H1 (cell line): Measurements from ENCODE around the gene WDR91. TPM values are rescaled to one million over a fixed set of nuclear protein-coding genes. Genes with fewer than 3 reads are reported as not detected.

Experiments
- CTCF ChIA-PET: fragments of 300-600 bp; sonication (Branson Sonifier 250); formaldehyde crosslinking; loops from one replicate; lab custom pipeline; 2021; ENCODE audit not compliant: partially characterized antibody; lab: Charles Lee
- POLR2A ChIA-PET: fragments of 300-600 bp; sonication (Branson Sonifier 250); formaldehyde crosslinking; loops from one replicate; lab custom pipeline; 2021; ENCODE audit warnings: inconsistent platforms; ENCODE audit not compliant: partially characterized antibody; lab: Charles Lee
- DNase-seq, 2 experiments: peaks; one replicate each; pipeline versions ENCODE4 v3.0.0 to v3.0.0-alpha.2; 2010 to 2022; ENCODE audit warnings: low spot score in 2 of 2, low read depth in 1 of 2, mixed read lengths in 1 of 2
- FAIRE-seq: peaks from 2 replicates; lab custom pipeline; 2011; peaks lifted over from hg19 to GRCh38; lab: Jason Lieb, UNC
- H2AFZ ChIP-seq: 2 replicates; pipeline ENCODE4 v1.8.1; 2012; ENCODE audit warnings: low read length, inconsistent platforms
- H2AK5ac ChIP-seq: 2 replicates; pipeline ENCODE4 v1.6.1; 2013; ENCODE audit warnings: low read depth, low read length
- H2BK120ac ChIP-seq: replicated peaks from 2 replicates; pipeline ENCODE3; 2013; ENCODE audit warnings: low read depth, low read length, inconsistent platforms
- H2BK12ac ChIP-seq: 2 replicates; pipeline ENCODE4 v1.6.1; 2013; ENCODE audit warnings: low read depth, low read length
- H2BK15ac ChIP-seq: 2 replicates; pipeline ENCODE4 v1.6.1; 2013; ENCODE audit warnings: low read length
- H2BK20ac ChIP-seq: 2 replicates; pipeline ENCODE4 v1.6.1; 2013; ENCODE audit warnings: low read length
- H2BK5ac ChIP-seq: 2 replicates; pipeline ENCODE4 v1.6.1; 2013; ENCODE audit warnings: low read depth, low read length
- H3K14ac ChIP-seq: 2 replicates; pipeline ENCODE4 v1.6.1; 2013; ENCODE audit warnings: inconsistent platforms; ENCODE audit not compliant: insufficient read length
- H3K18ac ChIP-seq: 2 replicates; pipeline ENCODE4 v1.6.1; 2013; ENCODE audit warnings: low read length; ENCODE audit errors: extremely low read depth
- H3K23ac ChIP-seq: 2 replicates; pipeline ENCODE4 v1.6.1; 2013; ENCODE audit warnings: inconsistent platforms; ENCODE audit not compliant: insufficient read length
- H3K23me2 ChIP-seq: 2 replicates; pipeline ENCODE4 v1.6.1; 2013; ENCODE audit warnings: low read depth, low read length
- H3K27ac ChIP-seq: 2 replicates; pipeline ENCODE4 v1.6.1; 2011; ENCODE audit warnings: low read depth, low read length, inconsistent platforms
- H3K27me3 ChIP-seq, 4 experiments: replicated peaks in 1 of 4; 1 replicate in 1 of 4; 2 replicates in 3 of 4; pipeline versions ENCODE4 v1.6.1 to v1.8.1; 2011 to 2013; ENCODE audit warnings: low read length in 3 of 4, mild to moderate bottlenecking in 3 of 4, inconsistent platforms in 2 of 4, mixed read lengths in 2 of 4, moderate library complexity in 1 of 4; ENCODE audit not compliant: control insufficient read depth in 3 of 4, insufficient read depth in 3 of 4; ENCODE audit errors: extremely low read depth in 1 of 4
- H3K36me3 ChIP-seq, 4 experiments: 2 replicates each; pipeline versions ENCODE4 v1.6.1 to v1.8.1; 2011 to 2013; ENCODE audit warnings: mild to moderate bottlenecking in 4 of 4, low read length in 3 of 4, moderate library complexity in 2 of 4, control low read depth in 1 of 4, inconsistent platforms in 1 of 4; ENCODE audit not compliant: insufficient read depth in 4 of 4, control insufficient read depth in 2 of 4
- H3K4ac ChIP-seq: replicated peaks from 2 replicates; pipeline ENCODE3; 2013; ENCODE audit warnings: low read length, low read depth, mixed read lengths, inconsistent platforms; ENCODE audit not compliant: insufficient read length
- H3K4me1 ChIP-seq, 4 experiments: replicated peaks in 1 of 4; 1 replicate in 1 of 4; 2 replicates in 3 of 4; pipeline versions ENCODE4 v1.6.1 to v1.8.1; 2011 to 2013; ENCODE audit warnings: low read length in 3 of 4, inconsistent platforms in 2 of 4, mixed read lengths in 1 of 4; ENCODE audit not compliant: insufficient read depth in 4 of 4, control insufficient read depth in 3 of 4
- H3K4me2 ChIP-seq, 2 experiments: 2 replicates each; pipeline versions ENCODE4 v1.6.1 to v1.8.1; 2011 to 2013; ENCODE audit warnings: low read depth in 2 of 2, low read length in 2 of 2, control low read depth in 1 of 2, inconsistent platforms in 1 of 2, mild to moderate bottlenecking in 1 of 2; ENCODE audit not compliant: insufficient read depth in 1 of 2
- H3K4me3 ChIP-seq, 4 experiments: fragments of 200-600, 300-600 bp in 1 of 4; sonication (generic), shearing (Covaris generic), sonication (Bioruptor Twin) in 1 of 4; 2 replicates each; pipeline versions ENCODE4 v1.5.1 to v1.8.1; 2011 to 2016; ENCODE audit warnings: low read length in 4 of 4, low read depth in 3 of 4, control low read depth in 2 of 4, inconsistent platforms in 2 of 4, mild to moderate bottlenecking in 2 of 4, mixed read lengths in 1 of 4, moderate library complexity in 1 of 4; ENCODE audit not compliant: insufficient read depth in 2 of 4; ENCODE audit errors: extremely low read depth in 1 of 4
- H3K56ac ChIP-seq: replicated peaks from 2 replicates; pipeline ENCODE3; 2013; ENCODE audit warnings: low read depth, mild to moderate bottlenecking, mixed read lengths, low read length, inconsistent platforms; ENCODE audit not compliant: insufficient read length
- H3K79me1 ChIP-seq: 2 replicates; pipeline ENCODE4 v1.6.1; 2013; ENCODE audit warnings: low read depth, low read length, control low read depth
- H3K79me2 ChIP-seq, 2 experiments: 2 replicates each; pipeline versions ENCODE4 v1.6.1 to v1.8.1; 2012 to 2013; ENCODE audit warnings: low read length in 2 of 2, mild to moderate bottlenecking in 2 of 2, inconsistent platforms in 1 of 2; ENCODE audit not compliant: insufficient read depth in 2 of 2, control insufficient read depth in 1 of 2
- H3K9ac ChIP-seq, 4 experiments: replicated peaks in 1 of 4; 1 replicate in 1 of 4; 2 replicates in 3 of 4; pipeline versions ENCODE4 v1.6.1 to v1.8.1; 2011 to 2013; ENCODE audit warnings: low read depth in 3 of 4, low read length in 3 of 4, control low read depth in 2 of 4, mild to moderate bottlenecking in 2 of 4, moderate library complexity in 2 of 4, inconsistent platforms in 1 of 4; ENCODE audit errors: extremely low read depth in 1 of 4
- H3K9me3 ChIP-seq, 2 experiments: 2 replicates each; pipeline versions ENCODE4 v1.6.1 to v1.8.1; 2012 to 2013; ENCODE audit warnings: mild to moderate bottlenecking in 2 of 2, moderate library complexity in 2 of 2, control low read depth in 1 of 2, inconsistent platforms in 1 of 2, low read depth in 1 of 2, low read length in 1 of 2, mixed read lengths in 1 of 2; ENCODE audit not compliant: insufficient read depth in 2 of 2
- H4K20me1 ChIP-seq, 2 experiments: replicated peaks in 1 of 2; 2 replicates each; pipeline versions ENCODE3 to v1.8.1; 2011 to 2013; ENCODE audit warnings: inconsistent platforms in 2 of 2, low read length in 2 of 2, mild to moderate bottlenecking in 1 of 2; ENCODE audit not compliant: insufficient read depth in 2 of 2, control insufficient read depth in 1 of 2
- H4K5ac ChIP-seq: 2 replicates; pipeline ENCODE4 v1.6.1; 2013; ENCODE audit warnings: low read length, low read depth, mixed read lengths, inconsistent platforms; ENCODE audit not compliant: insufficient read length
- H4K8ac ChIP-seq: 2 replicates; pipeline ENCODE4 v1.8.0; 2013; ENCODE audit warnings: mild to moderate bottlenecking, moderate library complexity, low read length, inconsistent platforms; ENCODE audit not compliant: insufficient read depth; ENCODE audit errors: extremely low read depth
- H4K91ac ChIP-seq: replicated peaks from 2 replicates; pipeline ENCODE3; 2013; ENCODE audit warnings: low read length, mixed read lengths, inconsistent platforms; ENCODE audit not compliant: insufficient read length
- ASH2L ChIP-seq: fragments of 200-600, 300-600 bp; sonication (generic); IDR thresholded peaks from one replicate; pipeline ENCODE4 v1.7.1; 2017; ENCODE audit warnings: low read length
- EGR1 ChIP-seq: IDR thresholded peaks from 2 replicates; pipeline ENCODE4 v1.6.1; 2011; ENCODE audit warnings: low read depth, low read length, borderline replicate concordance
- EP300 ChIP-seq, 2 experiments: IDR thresholded peaks; 1 replicate in 1 of 2; 2 replicates in 1 of 2; pipeline ENCODE4 v1.6.1; 2011 to 2012; ENCODE audit warnings: low read depth in 2 of 2, low read length in 2 of 2, mild to moderate bottlenecking in 2 of 2, borderline replicate concordance in 1 of 2, inconsistent platforms in 1 of 2, moderate library complexity in 1 of 2
- EZH2 ChIP-seq: fragments of 200-600 bp; sonication (generic); IDR thresholded peaks from 2 replicates; pipeline ENCODE4 v1.7.1; 2012; ENCODE audit warnings: low read depth, mild to moderate bottlenecking, moderate library complexity, low read length, inconsistent platforms; ENCODE audit not compliant: severe bottlenecking
- KDM5A ChIP-seq: fragments of 200-600 bp; IDR thresholded peaks from 2 replicates; pipeline ENCODE4 v1.7.1; 2012; ENCODE audit warnings: mild to moderate bottlenecking, low read length, inconsistent platforms, mixed read lengths
- MAFK ChIP-seq: IDR thresholded peaks from 2 replicates; pipeline ENCODE4 v1.6.1; 2012; ENCODE audit warnings: low read depth, mild to moderate bottlenecking, improper control_type of control experiment, low read length
- ZNF274 ChIP-seq: IDR thresholded peaks from 2 replicates; pipeline ENCODE4 v1.7.0; 2012; ENCODE audit warnings: low read length, borderline replicate concordance; ENCODE audit errors: extremely low read depth
- WGBS, 2 experiments: shearing (Covaris generic) in 1 of 2; methylation state at CpG; one replicate each; pipeline versions ENCODE4 v1.1.6 to v1.1.7; 2013 to 2015; ENCODE audit warnings: low lambda C conversion rate in 2 of 2, mixed read lengths in 2 of 2, inconsistent platforms in 1 of 2, low coverage in 1 of 2, missing lambda C conversion rate in 1 of 2; ENCODE audit not compliant: insufficient replicate concordance in 2 of 2, insufficient coverage in 1 of 2, insufficient read length in 1 of 2; ENCODE audit errors: extremely low coverage in 1 of 2, missing lambda C conversion rate in 1 of 2; 5-methylcytosine and 5-hydroxymethylcytosine counted together
- polyA plus RNA-seq, 7 experiments: library from polyadenylated mRNA; depleted of rRNA in 3 of 7; stranded (reverse) in 5 of 7; unstranded in 2 of 7; fragments of >200 nt in 5 of 7; fragments of 200-250 nt in 2 of 7; gene quantifications; 1 replicate in 5 of 7; 2 replicates in 1 of 7; 4 replicates in 1 of 7; pipeline versions ENCODE4 v1.2.1 to v1.2.3, GENCODE V29; 2011 to 2013; ENCODE audit warnings: missing spikeins in 2 of 7, mixed read lengths in 2 of 7
- total RNA-seq: library from RNA; stranded (reverse); fragmentation: NEBNext Ultra II Directional; extraction: Animal tissue kit (Norgen Biotek cat#: 25700); gene quantifications from 2 replicates; pipeline ENCODE4 v1.2.1, GENCODE V29; 2021

The WDR91 gene
- total and polyA plus RNA-seq, 2 of the 8 experiments (the other 6 are each of a cell fraction or from before 2014, with no cell fraction given) = 8.2 to 14.7 TPM

- Histone ChIP-seq H3K27me3 (no peaks in the 10 kb centered on the region), H3K56ac (peak overlapping the region; percentile 43), H3K79me1 (no peaks in the 10 kb centered on the region; the same call in 1 of the 2 replicates), H4K8ac (peak overlapping the region; percentile 91; the same call in 1 of the 2 replicates), H3K23me2 (no peaks in the 10 kb centered on the region; the same call in 1 of the 2 replicates), H3K36me3 (peaks cover 16 to 38% (median 32%) of the 10 kb centered on the region in 4 experiments), H4K20me1 (peaks cover 0 to 4% of the 10 kb centered on the region in 2 experiments), H2BK5ac (peak overlapping the region; percentile 93), H2AK5ac (no peak overlapping the region), H4K5ac (peak overlapping the region; percentile 91), H3K4ac (peak overlapping the region; percentile 2), H3K18ac (no peak overlapping the region; the same call in none of the 2 replicates), H3K4me1 (peaks cover 1 to 16% (median 3%) of the 10 kb centered on the region in 4 experiments; a peak in 4 of 7 replicates), H3K4me2 (peak overlapping the region; percentile 80 to 85), H3K9ac (peak overlapping the region; percentile 59 to 91 (median 80)), H4K91ac (peak overlapping the region; percentile 83), H2AFZ (no peak overlapping the region; the same call in 1 of the 2 replicates), H3K79me2 (peaks cover 0 to 20% of the 10 kb centered on the region in 2 experiments; a peak in 2 of 4 replicates), H3K27ac (peak overlapping the region; percentile 89), H3K23ac (no peak overlapping the region), H3K4me3 (peak overlapping the region; percentile 60 to 81 (median 72)), H2BK20ac (no peak overlapping the region), H2BK15ac (no peak overlapping the region), H3K14ac (no peak overlapping the region), H2BK120ac (no peak overlapping the region), H3K9me3 (no peaks in the 10 kb centered on the region), H2BK12ac (no peak overlapping the region)
- WGBS, 2 experiments = 6% methylated on average over 5 of the region's 17 CpGs; no CpG with 5 or more reads in 1 of the 2 experiments
- DNase-seq (no peak), FAIRE-seq (no peak)
- ChIA-PET POLR2A (interaction anchor here (1.4 to 4.7 kb wide), 6 partner anchors 9 to 184 kb away, joined by 4 to 32 read pairs (median 6); partner anchors contain the start of gene AGBL3), CTCF (interaction anchor here (0.7 to 2.5 kb wide), 12 partner anchors 8 to 524 kb away, joined by 3 to 12 read pairs (median 4); partner anchors contain the start of gene AGBL3)
- TF ChIP-seq EP300 (IDR thresholded peaks at IDR 0.05; ENCODE audit: borderline replicate concordance in 1 of 2, low read depth in 2 of 2, low read length in 2 of 2) (no peak), ZNF274 (no peak), MAFK (no peak), EZH2 (no peak), EGR1 (no peak), ASH2L (no peak), KDM5A (no peak)
Measured at GRCh38 chr7:135169964-135170273, 41.4 kb downstream of the WDR91 start.
